ENCODE results near the gene CLN5. TPM values are rescaled to one million over a fixed set of nuclear protein-coding genes. Genes with fewer than 3 reads are reported as not detected.

Gene CLN5
- total and polyA plus RNA-seq, 2 of the 13 experiments (the other 11 are each of a cell fraction or from before 2014, with no cell fraction given) = 10.1 to 13.7 TPM

DNA sequence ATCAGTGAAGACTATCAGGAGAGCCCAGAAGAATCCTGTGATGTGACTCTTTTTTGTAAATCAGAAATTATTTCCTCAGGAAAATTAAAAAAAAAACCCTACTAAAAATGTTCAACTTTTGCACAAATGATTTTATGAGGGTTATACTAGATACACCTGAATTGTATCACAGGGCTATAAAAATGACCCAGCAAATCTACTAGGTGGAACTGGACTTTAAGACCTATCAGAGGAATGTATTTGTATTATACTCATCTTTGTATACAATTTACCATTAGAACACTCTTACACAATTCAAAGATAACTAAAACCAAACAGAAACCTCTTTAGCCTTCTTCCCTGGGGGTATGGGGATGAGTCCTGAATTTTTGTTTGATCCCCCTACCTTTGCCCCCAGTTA, 27.9 kb downstream of the CLN5 start:
- ChIA-PET POLR2A (no interaction called here), CTCF (ENCODE audit: low intra/inter-chr PET ratio, low total read pairs) (no interaction called here)
- Histone ChIP-seq H3K9me3 (ENCODE audit: low read length) (no peaks in the 10 kb centered on the region), H3K4me3 (replicated peaks in 1 of 3; ENCODE audit: insufficient read depth in 1 of 3, low read depth in 2 of 3, low read length in 3 of 3) (no peak overlapping the region), H3K79me2 (ENCODE audit: insufficient read depth, low read length) (peaks cover 53% of the 10 kb centered on the region), H3K36me3 (replicated peaks in 1 of 2; ENCODE audit: control insufficient read depth in 1 of 2, insufficient read depth in 2 of 2, low read length in 2 of 2) (peaks cover 5 to 43% of the 10 kb centered on the region in 2 experiments), H3K27me3 (ENCODE audit: control insufficient read depth in 1 of 2, insufficient read depth in 2 of 2, low read length in 2 of 2) (no peaks in the 10 kb centered on the region), H3K9ac (ENCODE audit: insufficient read depth, low read depth, low read length) (no peak overlapping the region), H2AFZ (ENCODE audit: low read length) (no peak overlapping the region), H3K4me2 (ENCODE audit: low read depth, low read length) (no peak overlapping the region), H3K27ac (ENCODE audit: extremely low read length, insufficient read depth, low read length) (no peak overlapping the region), H3K4me1 (ENCODE audit: insufficient read depth, low read length) (peaks cover 40% of the 10 kb centered on the region), H4K20me1 (ENCODE audit: insufficient read depth, low read length) (peaks cover 20% of the 10 kb centered on the region)
- no peak for ATAC-seq
- no TSS peak for BruUV-seq (replicated peaks)
- in situ Hi-C loops (cut with HindIII; ENCODE audit: extremely low pct_ligation_motif_present, low pct_unique_long_range_greater_than_20kb) = no loop called here
- no peak for DNase-seq (ENCODE audit: low spot score)
- FAIRE-seq = no peak
- intact Hi-C loops (cut with micrococcal nuclease; ENCODE audit: unreplicated experiment) = loop anchor here (10.0 kb wide), 1 partner anchor 305 kb away; the partner anchor contains the start of gene MYCBP2
- TF ChIP-seq STAG1 (CRISPR knock-in tag; IDR thresholded peaks at IDR 0.05) (no peak), ARID2 (CRISPR knock-in tag; IDR thresholded peaks at IDR 0.05; ENCODE audit: borderline replicate concordance) (no peak), ZBTB20 (CRISPR knock-in tag; IDR thresholded peaks at IDR 0.05; ENCODE audit: borderline replicate concordance, low read depth) (no peak), ZNF460 (CRISPR knock-in tag; IDR thresholded peaks at IDR 0.05; ENCODE audit: borderline replicate concordance) (no peak), HHEX (CRISPR knock-in tag; IDR thresholded peaks at IDR 0.05) (no peak), PRMT3 (CRISPR knock-in tag; IDR thresholded peaks at IDR 0.05; ENCODE audit: borderline replicate concordance, low read depth) (no peak), ZKSCAN8 (CRISPR knock-in tag; IDR thresholded peaks at IDR 0.05; ENCODE audit: borderline replicate concordance) (no peak), ZNF224 (CRISPR knock-in tag; IDR thresholded peaks at IDR 0.05) (no peak), ZNF713 (CRISPR knock-in tag; IDR thresholded peaks at IDR 0.05) (no peak), MYC (CRISPR knock-in tag; IDR thresholded peaks at IDR 0.05; ENCODE audit: borderline replicate concordance) (no peak), NR2F6 (IDR thresholded peaks at IDR 0.05) (no peak), NR2F6 (CRISPR knock-in tag; IDR thresholded peaks at IDR 0.05) (no peak)
- TF ChIP-seq, protein P1, sequence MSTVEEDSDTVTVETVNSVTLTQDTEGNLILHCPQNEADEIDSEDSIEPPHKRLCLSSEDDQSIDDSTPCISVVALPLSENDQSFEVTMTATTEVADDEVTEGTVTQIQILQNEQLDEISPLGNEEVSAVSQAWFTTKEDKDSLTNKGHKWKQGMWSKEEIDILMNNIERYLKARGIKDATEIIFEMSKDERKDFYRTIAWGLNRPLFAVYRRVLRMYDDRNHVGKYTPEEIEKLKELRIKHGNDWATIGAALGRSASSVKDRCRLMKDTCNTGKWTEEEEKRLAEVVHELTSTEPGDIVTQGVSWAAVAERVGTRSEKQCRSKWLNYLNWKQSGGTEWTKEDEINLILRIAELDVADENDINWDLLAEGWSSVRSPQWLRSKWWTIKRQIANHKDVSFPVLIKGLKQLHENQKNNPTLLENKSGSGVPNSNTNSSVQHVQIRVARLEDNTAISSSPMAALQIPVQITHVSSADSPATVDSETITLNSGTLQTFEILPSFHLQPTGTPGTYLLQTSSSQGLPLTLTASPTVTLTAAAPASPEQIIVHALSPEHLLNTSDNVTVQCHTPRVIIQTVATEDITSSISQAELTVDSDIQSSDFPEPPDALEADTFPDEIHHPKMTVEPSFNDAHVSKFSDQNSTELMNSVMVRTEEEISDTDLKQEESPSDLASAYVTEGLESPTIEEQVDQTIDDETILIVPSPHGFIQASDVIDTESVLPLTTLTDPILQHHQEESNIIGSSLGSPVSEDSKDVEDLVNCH (CRISPR knock-in tag; IDR thresholded peaks at IDR 0.05) = no peak
- TF ChIP-seq, protein P2, sequence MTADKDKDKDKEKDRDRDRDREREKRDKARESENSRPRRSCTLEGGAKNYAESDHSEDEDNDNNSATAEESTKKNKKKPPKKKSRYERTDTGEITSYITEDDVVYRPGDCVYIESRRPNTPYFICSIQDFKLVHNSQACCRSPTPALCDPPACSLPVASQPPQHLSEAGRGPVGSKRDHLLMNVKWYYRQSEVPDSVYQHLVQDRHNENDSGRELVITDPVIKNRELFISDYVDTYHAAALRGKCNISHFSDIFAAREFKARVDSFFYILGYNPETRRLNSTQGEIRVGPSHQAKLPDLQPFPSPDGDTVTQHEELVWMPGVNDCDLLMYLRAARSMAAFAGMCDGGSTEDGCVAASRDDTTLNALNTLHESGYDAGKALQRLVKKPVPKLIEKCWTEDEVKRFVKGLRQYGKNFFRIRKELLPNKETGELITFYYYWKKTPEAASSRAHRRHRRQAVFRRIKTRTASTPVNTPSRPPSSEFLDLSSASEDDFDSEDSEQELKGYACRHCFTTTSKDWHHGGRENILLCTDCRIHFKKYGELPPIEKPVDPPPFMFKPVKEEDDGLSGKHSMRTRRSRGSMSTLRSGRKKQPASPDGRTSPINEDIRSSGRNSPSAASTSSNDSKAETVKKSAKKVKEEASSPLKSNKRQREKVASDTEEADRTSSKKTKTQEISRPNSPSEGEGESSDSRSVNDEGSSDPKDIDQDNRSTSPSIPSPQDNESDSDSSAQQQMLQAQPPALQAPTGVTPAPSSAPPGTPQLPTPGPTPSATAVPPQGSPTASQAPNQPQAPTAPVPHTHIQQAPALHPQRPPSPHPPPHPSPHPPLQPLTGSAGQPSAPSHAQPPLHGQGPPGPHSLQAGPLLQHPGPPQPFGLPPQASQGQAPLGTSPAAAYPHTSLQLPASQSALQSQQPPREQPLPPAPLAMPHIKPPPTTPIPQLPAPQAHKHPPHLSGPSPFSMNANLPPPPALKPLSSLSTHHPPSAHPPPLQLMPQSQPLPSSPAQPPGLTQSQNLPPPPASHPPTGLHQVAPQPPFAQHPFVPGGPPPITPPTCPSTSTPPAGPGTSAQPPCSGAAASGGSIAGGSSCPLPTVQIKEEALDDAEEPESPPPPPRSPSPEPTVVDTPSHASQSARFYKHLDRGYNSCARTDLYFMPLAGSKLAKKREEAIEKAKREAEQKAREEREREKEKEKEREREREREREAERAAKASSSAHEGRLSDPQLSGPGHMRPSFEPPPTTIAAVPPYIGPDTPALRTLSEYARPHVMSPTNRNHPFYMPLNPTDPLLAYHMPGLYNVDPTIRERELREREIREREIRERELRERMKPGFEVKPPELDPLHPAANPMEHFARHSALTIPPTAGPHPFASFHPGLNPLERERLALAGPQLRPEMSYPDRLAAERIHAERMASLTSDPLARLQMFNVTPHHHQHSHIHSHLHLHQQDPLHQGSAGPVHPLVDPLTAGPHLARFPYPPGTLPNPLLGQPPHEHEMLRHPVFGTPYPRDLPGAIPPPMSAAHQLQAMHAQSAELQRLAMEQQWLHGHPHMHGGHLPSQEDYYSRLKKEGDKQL (CRISPR knock-in tag; IDR thresholded peaks at IDR 0.05; ENCODE audit: low read depth) = no peak
- TF ChIP-seq, protein P3, sequence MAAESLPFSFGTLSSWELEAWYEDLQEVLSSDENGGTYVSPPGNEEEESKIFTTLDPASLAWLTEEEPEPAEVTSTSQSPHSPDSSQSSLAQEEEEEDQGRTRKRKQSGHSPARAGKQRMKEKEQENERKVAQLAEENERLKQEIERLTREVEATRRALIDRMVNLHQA (CRISPR knock-in tag; IDR thresholded peaks at IDR 0.05) = no peak

All from HepG2 (cell line).